BLaER1 treated with 17β-estradiol and CSF1 and Interleukin-3, amounts not matched to agents 10 nM and 100 nM (cell line): ENCODE results near the gene HIP1.

Source experiments
- H3K27ac ChIP-seq, 11 experiments: shearing (Covaris generic); formaldehyde crosslinking; 2 replicates each; pipeline ENCODE4 v1.8.1; 2022
- H3K27me3 ChIP-seq, 11 experiments: shearing (Covaris generic); formaldehyde crosslinking; 2 replicates each; pipeline ENCODE4 v1.8.1; 2022
- H3K36me3 ChIP-seq, 11 experiments: shearing (Covaris generic); formaldehyde crosslinking; 2 replicates each; pipeline ENCODE4 v1.8.1; 2022
- H3K4me1 ChIP-seq, 10 experiments: shearing (Covaris generic); formaldehyde crosslinking; 2 replicates each; pipeline ENCODE4 v1.8.1; 2022
- H3K4me2 ChIP-seq, 11 experiments: shearing (Covaris generic); formaldehyde crosslinking; 2 replicates each; pipeline ENCODE4 v1.8.1; 2022
- H3K4me3 ChIP-seq, 10 experiments: shearing (Covaris generic); formaldehyde crosslinking; 2 replicates each; pipeline ENCODE4 v1.8.1; 2022
- H3K9ac ChIP-seq, 11 experiments: shearing (Covaris generic); formaldehyde crosslinking; 2 replicates each; pipeline ENCODE4 v1.8.1; 2022
- H3K9me3 ChIP-seq, 11 experiments: shearing (Covaris generic); formaldehyde crosslinking; replicated peaks in 1 of 11; 2 replicates each; pipeline ENCODE4 v1.8.1; 2022
- H4K20me1 ChIP-seq, 11 experiments: shearing (Covaris generic); formaldehyde crosslinking; 2 replicates each; pipeline ENCODE4 v1.8.1; 2022
- Cebpa-rat ChIP-seq, 11 experiments: shearing (Covaris generic); IDR thresholded peaks; 2 replicates each; pipeline ENCODE4 v1.8.1; 2022

HIP1 gene

GRCh38 chr7:75591467-75592255 lies 147.1 kb downstream of the HIP1 start:
- Histone ChIP-seq H3K9me3 (peaks cover 0 to 24% (median 16%) of the 10 kb centered on the region in 11 experiments; a peak in 18 of 22 replicates), H3K36me3 (peaks cover 20 to 99% (median 56%) of the 10 kb centered on the region in 11 experiments), H3K4me3 (no peak overlapping the region), H3K27me3 (no peaks in the 10 kb centered on the region), H3K27ac (peak overlapping the region in 3 of 11 experiments; percentile 7 to 36 (median 21); a peak in 2 of 22 replicates), H3K4me1 (peaks cover 0 to 31% (median 23%) of the 10 kb centered on the region in 10 experiments; a peak in 15 of 20 replicates), H4K20me1 (no peaks in the 10 kb centered on the region), H3K9ac (no peak overlapping the region), H3K4me2 (peak overlapping the region in 7 of 11 experiments; percentile 22 to 59 (median 40); a peak in 13 of 22 replicates)
- TF ChIP-seq Cebpa-rat (IDR thresholded peaks at IDR 0.05) = no peak

DNA sequence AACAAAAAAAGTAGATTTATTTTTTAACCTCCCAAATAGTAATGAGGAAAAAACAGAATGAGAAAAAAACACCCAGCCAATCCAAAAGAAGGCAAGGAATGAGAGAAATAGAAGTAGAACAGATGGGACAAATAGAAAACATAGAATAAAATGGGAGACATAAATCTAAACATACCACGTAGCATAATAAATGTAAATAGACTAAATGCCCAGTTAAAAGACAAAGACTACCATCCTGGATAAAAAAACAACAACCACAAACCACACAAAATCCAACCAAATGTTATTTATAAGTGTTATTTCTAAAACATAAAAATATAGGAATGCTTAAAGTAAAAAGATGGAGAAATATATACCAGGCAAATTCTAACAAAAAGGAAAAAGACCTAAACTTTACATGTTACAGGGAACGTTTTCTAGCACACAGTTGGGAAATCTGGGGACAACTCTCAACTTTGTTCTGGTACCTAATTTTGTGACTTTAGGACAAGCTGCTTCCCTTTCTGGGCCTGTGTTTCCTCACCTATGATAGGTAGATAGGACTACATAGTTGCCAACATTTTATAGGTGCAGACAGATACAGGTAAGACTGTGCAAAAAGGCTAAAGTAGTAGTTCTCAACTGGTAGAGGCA lies 148.3 kb downstream of the HIP1 start:
- Histone ChIP-seq H3K9ac (no peak overlapping the region), H3K27ac (no peak overlapping the region), H3K9me3 (peaks cover 0 to 24% (median 16%) of the 10 kb centered on the region in 11 experiments; a peak in 18 of 22 replicates), H3K4me2 (no peak overlapping the region), H3K36me3 (peaks cover 30 to 99% (median 61%) of the 10 kb centered on the region in 11 experiments), H3K4me1 (peaks cover 0 to 28% (median 21%) of the 10 kb centered on the region in 10 experiments; a peak in 15 of 20 replicates), H3K4me3 (no peak overlapping the region), H4K20me1 (no peaks in the 10 kb centered on the region; a peak in 1 of 22 replicates), H3K27me3 (no peaks in the 10 kb centered on the region)
- TF ChIP-seq Cebpa-rat (IDR thresholded peaks at IDR 0.05) = no peak

GRCh38 chr7:75584354-75584753 lies 154.4 kb downstream of the HIP1 start:
- Histone ChIP-seq H3K4me2 (peak overlapping the region in 10 of 11 experiments; percentile 20 to 64 (median 44); a peak in 18 of 22 replicates), H3K36me3 (peaks cover 24 to 99% (median 75%) of the 10 kb centered on the region in 11 experiments; a peak in 20 of 22 replicates)
- TF ChIP-seq Cebpa-rat (IDR thresholded peaks at IDR 0.05) = no peak

GRCh38 chr7:75583255-75583654 lies 155.5 kb downstream of the HIP1 start:
- Histone ChIP-seq H3K4me3 (no peak overlapping the region), H3K9ac (no peak overlapping the region), H3K36me3 (peaks cover 24 to 100% (median 73%) of the 10 kb centered on the region in 11 experiments; a peak in 20 of 22 replicates), H3K4me2 (no peak overlapping the region), H3K9me3 (no peaks in the 10 kb centered on the region), H3K4me1 (peaks cover 8 to 19% (median 12%) of the 10 kb centered on the region in 10 experiments; a peak in 19 of 20 replicates), H3K27ac (no peak overlapping the region; a peak in 1 of 22 replicates), H3K27me3 (no peaks in the 10 kb centered on the region), H4K20me1 (peaks cover 0 to under 1% (median 0%) of the 10 kb centered on the region in 11 experiments; a peak in 2 of 22 replicates)
- TF ChIP-seq Cebpa-rat (IDR thresholded peaks at IDR 0.05) = no peak

More at GRCh38 chr7:75584354-75584753, 154.4 kb downstream of the HIP1 start:
- Histone ChIP-seq H3K9me3 (no peaks in the 10 kb centered on the region), H3K9ac (no peak overlapping the region; a peak in 1 of 22 replicates), H3K27me3 (no peaks in the 10 kb centered on the region), H4K20me1 (no peaks in the 10 kb centered on the region; a peak in 1 of 22 replicates), H3K27ac (peak overlapping the region in 5 of 11 experiments; percentile 2 to 46 (median 30); a peak in 5 of 22 replicates), H3K4me1 (peaks cover 8 to 19% (median 12%) of the 10 kb centered on the region in 10 experiments; a peak in 19 of 20 replicates), H3K4me3 (no peak overlapping the region)

- Histone ChIP-seq H3K4me1 (peaks cover 7 to 10% (median 8%) of the 10 kb centered on the region in 10 experiments; a peak in 19 of 20 replicates), H3K36me3 (peaks cover 7 to 100% (median 61%) of the 10 kb centered on the region in 11 experiments; a peak in 19 of 22 replicates), H3K4me2 (no peak overlapping the region), H3K27me3 (no peaks in the 10 kb centered on the region), H3K4me3 (no peak overlapping the region), H3K27ac (no peak overlapping the region), H3K9me3 (no peaks in the 10 kb centered on the region), H4K20me1 (peaks cover 0 to 4% (median 0%) of the 10 kb centered on the region in 11 experiments; a peak in 1 of 22 replicates), H3K9ac (no peak overlapping the region)
- TF ChIP-seq Cebpa-rat (IDR thresholded peaks at IDR 0.05) = no peak
Observed at GRCh38 chr7:75579899-75580298, 158.8 kb downstream of the HIP1 start.

GRCh38 chr7:75578081-75578480 lies 160.7 kb downstream of the HIP1 start:
- H3K4me1 ChIP-seq = no peaks in the 10 kb centered on the region; a peak in 1 of 20 replicates
- H3K9ac ChIP-seq = no peak overlapping the region
- no peak overlapping the region for H3K4me2 ChIP-seq
- H3K27ac ChIP-seq = no peak overlapping the region
- peaks cover 0 to 4% (median 0%) of the 10 kb centered on the region in 11 experiments; a peak in 1 of 22 replicates for H4K20me1 ChIP-seq
- H3K9me3 ChIP-seq = no peaks in the 10 kb centered on the region
- no peaks in the 10 kb centered on the region for H3K27me3 ChIP-seq
- peaks cover 16 to 100% (median 69%) of the 10 kb centered on the region in 11 experiments; a peak in 20 of 22 replicates for H3K36me3 ChIP-seq
- no peak for TF ChIP-seq Cebpa-rat (IDR thresholded peaks at IDR 0.05)
- no peak overlapping the region for H3K4me3 ChIP-seq

GRCh38 chr7:75575488-75576121 lies 163.1 kb downstream of the HIP1 start:
- Histone ChIP-seq H3K4me3 (no peak overlapping the region), H3K9ac (0 out of 22 replicates have a peak overlapping the region, but pooled peaks of 1 of the 11 experiments have one; percentile 9), H3K4me2 (no peak overlapping the region), H3K4me1 (peaks cover 0 to 8% (median 2%) of the 10 kb centered on the region in 10 experiments; a peak in 10 of 20 replicates), H3K27ac (no peak overlapping the region), H3K27me3 (no peaks in the 10 kb centered on the region), H3K9me3 (no peaks in the 10 kb centered on the region), H4K20me1 (peaks cover 0 to 4% (median 0%) of the 10 kb centered on the region in 11 experiments; a peak in 1 of 22 replicates), H3K36me3 (peaks cover 14 to 100% (median 70%) of the 10 kb centered on the region in 11 experiments; a peak in 20 of 22 replicates)
- TF ChIP-seq Cebpa-rat (IDR thresholded peaks at IDR 0.05) = no peak

- Histone ChIP-seq H3K36me3 (peaks cover 21 to 99% (median 63%) of the 10 kb centered on the region in 11 experiments; a peak in 21 of 22 replicates), H3K4me1 (peaks cover 5 to 28% (median 12%) of the 10 kb centered on the region in 10 experiments; a peak in 15 of 20 replicates), H3K4me2 (no peak overlapping the region), H3K9me3 (peaks cover 0 to 6% (median 0%) of the 10 kb centered on the region in 11 experiments; a peak in 1 of 22 replicates), H3K27me3 (no peaks in the 10 kb centered on the region), H4K20me1 (peaks cover 0 to 4% (median 0%) of the 10 kb centered on the region in 11 experiments; a peak in 1 of 22 replicates), H3K27ac (no peak overlapping the region), H3K4me3 (no peak overlapping the region), H3K9ac (no peak overlapping the region)
- no peak for TF ChIP-seq Cebpa-rat (IDR thresholded peaks at IDR 0.05)
Observed at GRCh38 chr7:75573477-75574019, 165.2 kb downstream of the HIP1 start.
